H9 (cell line): ENCODE results near the gene HSPA12A. TPM values are rescaled to one million over a fixed set of nuclear protein-coding genes. Genes with fewer than 3 reads are reported as not detected.

ENCODE experiments used
- DNase-seq: peaks from one replicate; pipeline ENCODE4 v3.0.0-alpha.2; 2017
- H2AFZ ChIP-seq: one replicate; pipeline ENCODE4 v1.6.1; 2013; ENCODE audit warnings: mild to moderate bottlenecking, low read length, control low read depth, moderate library complexity
- H2AK5ac ChIP-seq: 2 replicates; pipeline ENCODE4 v1.6.1; 2013; ENCODE audit warnings: low read length, control low read depth, mixed read lengths; ENCODE audit not compliant: insufficient read length
- H2BK120ac ChIP-seq: one replicate; pipeline ENCODE4 v1.6.1; 2013; ENCODE audit warnings: low read depth, mild to moderate bottlenecking, low read length, control low read depth, inconsistent platforms; ENCODE audit not compliant: poor library complexity, severe bottlenecking
- H2BK12ac ChIP-seq: 2 replicates; pipeline ENCODE4 v1.6.1; 2013; ENCODE audit warnings: low read length, control low read depth, mixed read lengths, low read depth; ENCODE audit not compliant: insufficient read length
- H2BK15ac ChIP-seq: 2 replicates; pipeline ENCODE4 v1.6.1; 2013; ENCODE audit warnings: low read depth, low read length, control low read depth
- H2BK20ac ChIP-seq: one replicate; pipeline ENCODE4 v1.6.1; 2013; ENCODE audit warnings: low read depth, mild to moderate bottlenecking, low read length, control low read depth, inconsistent platforms; ENCODE audit not compliant: poor library complexity, severe bottlenecking
- H2BK5ac ChIP-seq: 2 replicates; pipeline ENCODE4 v1.6.1; 2013; ENCODE audit warnings: low read length, control low read depth, mixed read lengths; ENCODE audit not compliant: insufficient read length
- H3K14ac ChIP-seq: 2 replicates; pipeline ENCODE4 v1.6.1; 2013; ENCODE audit warnings: low read length, control low read depth; ENCODE audit not compliant: insufficient read depth
- H3K18ac ChIP-seq: 2 replicates; pipeline ENCODE4 v1.6.1; 2013; ENCODE audit warnings: low read depth, mild to moderate bottlenecking, mixed read lengths, low read length, control low read depth; ENCODE audit not compliant: insufficient read length
- H3K23ac ChIP-seq: 2 replicates; pipeline ENCODE4 v1.6.1; 2013; ENCODE audit warnings: low read length, control low read depth, mixed read lengths, low read depth; ENCODE audit not compliant: insufficient read length
- H3K23me2 ChIP-seq: 2 replicates; pipeline ENCODE4 v1.6.1; 2013; ENCODE audit warnings: low read depth, mild to moderate bottlenecking, mixed read lengths, low read length, control low read depth; ENCODE audit not compliant: insufficient read length, poor library complexity, severe bottlenecking
- H3K27ac ChIP-seq: 2 replicates; pipeline ENCODE4 v1.5.1; 2013; ENCODE audit warnings: low read length, control low read depth, mixed read lengths, low read depth; ENCODE audit not compliant: insufficient read length
- H3K27me3 ChIP-seq: 2 replicates; pipeline ENCODE4 v1.6.1; 2013; ENCODE audit warnings: low read length, control low read depth, inconsistent platforms; ENCODE audit not compliant: insufficient read depth
- H3K4ac ChIP-seq: 2 replicates; pipeline ENCODE4 v1.6.1; 2013; ENCODE audit warnings: low read depth, mild to moderate bottlenecking, control low read depth, inconsistent platforms, low read length, moderate library complexity
- H3K4me1 ChIP-seq: 2 replicates; pipeline ENCODE4 v1.6.1; 2013; ENCODE audit warnings: low read length, control low read depth, inconsistent platforms; ENCODE audit not compliant: insufficient read depth
- H3K4me2 ChIP-seq: 2 replicates; pipeline ENCODE4 v1.6.1; 2013; ENCODE audit warnings: low read length, control low read depth, mixed read lengths; ENCODE audit not compliant: insufficient read length, insufficient read depth
- H3K56ac ChIP-seq: 2 replicates; pipeline ENCODE4 v1.6.1; 2013; ENCODE audit warnings: low read depth, mild to moderate bottlenecking, mixed read lengths, low read length, control low read depth; ENCODE audit not compliant: insufficient read length
- H3K79me1 ChIP-seq: 2 replicates; pipeline ENCODE4 v1.6.1; 2013; ENCODE audit warnings: low read depth, mild to moderate bottlenecking, moderate library complexity, low read length, control low read depth, inconsistent platforms; ENCODE audit not compliant: insufficient read depth, poor library complexity, severe bottlenecking
- H3K79me2 ChIP-seq: 2 replicates; pipeline ENCODE4 v1.6.1; 2013; ENCODE audit warnings: low read length, control low read depth, inconsistent platforms; ENCODE audit not compliant: insufficient read depth
- H3K9ac ChIP-seq: 2 replicates; pipeline ENCODE4 v1.6.1; 2013; ENCODE audit warnings: low read length, control low read depth, mixed read lengths; ENCODE audit not compliant: insufficient read length; ENCODE audit errors: extremely low read depth
- H3K9me3 ChIP-seq: one replicate; pipeline ENCODE4 v1.6.1; 2013; ENCODE audit warnings: low read depth, low read length, inconsistent platforms; ENCODE audit not compliant: control insufficient read depth
- H3T11ph ChIP-seq: one replicate; pipeline ENCODE4 v1.6.1; 2013; ENCODE audit warnings: mild to moderate bottlenecking, low read length, control low read depth, inconsistent platforms
- H4K20me1 ChIP-seq: one replicate; pipeline ENCODE4 v1.6.1; 2013; ENCODE audit not compliant: control insufficient read depth, insufficient read length, insufficient read depth
- H4K5ac ChIP-seq: 2 replicates; pipeline ENCODE4 v1.6.1; 2013; ENCODE audit warnings: low read depth, mild to moderate bottlenecking, mixed read lengths, low read length, control low read depth; ENCODE audit not compliant: insufficient read length
- H4K8ac ChIP-seq: replicated peaks from 2 replicates; pipeline ENCODE4 v1.6.1; 2013; ENCODE audit warnings: low read length, control low read depth, mixed read lengths, low read depth; ENCODE audit not compliant: insufficient read length
- H4K91ac ChIP-seq: 2 replicates; pipeline ENCODE4 v1.6.1; 2013; ENCODE audit warnings: low read depth, mild to moderate bottlenecking, moderate library complexity, mixed read lengths, low read length, control low read depth; ENCODE audit not compliant: insufficient read length
- H3K27ac Mint-ChIP-seq, 3 experiments: 2 replicates in 2 of 3; 3 replicates in 1 of 3; pipeline ENCODE4 v1.8.0; 2020 to 2021; ENCODE audit warnings: mixed read lengths in 3 of 3, mild to moderate bottlenecking in 1 of 3, moderate library complexity in 1 of 3
- H3K27me3 Mint-ChIP-seq: 2 replicates; pipeline ENCODE4 v1.8.0; 2021; ENCODE audit warnings: low read depth, mild to moderate bottlenecking, moderate library complexity, mixed read lengths
- H3K36me3 Mint-ChIP-seq, 3 experiments: 2 replicates in 2 of 3; 3 replicates in 1 of 3; pipeline ENCODE4 v1.8.0; 2020 to 2021; ENCODE audit warnings: low read depth in 3 of 3, mixed read lengths in 3 of 3; ENCODE audit not compliant: insufficient read depth in 1 of 3
- H3K4me1 Mint-ChIP-seq, 2 experiments: 2 replicates each; pipeline ENCODE4 v1.8.0; 2020; ENCODE audit warnings: mixed read lengths in 2 of 2
- H3K4me3 Mint-ChIP-seq, 2 experiments: 2 replicates in 1 of 2; 3 replicates in 1 of 2; pipeline ENCODE4 v1.8.0; 2020 to 2021; ENCODE audit warnings: mild to moderate bottlenecking in 2 of 2, mixed read lengths in 2 of 2, moderate library complexity in 1 of 2
- H3K9me3 Mint-ChIP-seq, 2 experiments: 2 replicates in 1 of 2; 3 replicates in 1 of 2; pipeline ENCODE4 v1.8.0; 2020; ENCODE audit warnings: mild to moderate bottlenecking in 2 of 2, mixed read lengths in 2 of 2, moderate library complexity in 1 of 2
- CTCF ChIP-seq: fragments of 200-600 bp; sonication (generic); conservative IDR thresholded peaks from 3 replicates; pipeline ENCODE4 v1.8.0; 2021; ENCODE audit warnings: antibody characterized with exemption, mild to moderate bottlenecking
- WGBS: extraction: QIAGEN DNeasy Blood & Tissue Kit; methylation state at CpG from one replicate; pipeline ENCODE4 v1.1.7; 2013; ENCODE audit warnings: missing lambda C conversion rate, low lambda C conversion rate, mixed read lengths; ENCODE audit not compliant: insufficient read length; ENCODE audit errors: extremely low coverage; 5-methylcytosine and 5-hydroxymethylcytosine counted together
- total RNA-seq: library from RNA; stranded (reverse); gene quantifications from 2 replicates; pipeline ENCODE4 v1.2.1, GENCODE V29; 2021

HSPA12A gene
- total RNA-seq, 1 experiment from 2014 or later, result 3.2 TPM

DNA sequence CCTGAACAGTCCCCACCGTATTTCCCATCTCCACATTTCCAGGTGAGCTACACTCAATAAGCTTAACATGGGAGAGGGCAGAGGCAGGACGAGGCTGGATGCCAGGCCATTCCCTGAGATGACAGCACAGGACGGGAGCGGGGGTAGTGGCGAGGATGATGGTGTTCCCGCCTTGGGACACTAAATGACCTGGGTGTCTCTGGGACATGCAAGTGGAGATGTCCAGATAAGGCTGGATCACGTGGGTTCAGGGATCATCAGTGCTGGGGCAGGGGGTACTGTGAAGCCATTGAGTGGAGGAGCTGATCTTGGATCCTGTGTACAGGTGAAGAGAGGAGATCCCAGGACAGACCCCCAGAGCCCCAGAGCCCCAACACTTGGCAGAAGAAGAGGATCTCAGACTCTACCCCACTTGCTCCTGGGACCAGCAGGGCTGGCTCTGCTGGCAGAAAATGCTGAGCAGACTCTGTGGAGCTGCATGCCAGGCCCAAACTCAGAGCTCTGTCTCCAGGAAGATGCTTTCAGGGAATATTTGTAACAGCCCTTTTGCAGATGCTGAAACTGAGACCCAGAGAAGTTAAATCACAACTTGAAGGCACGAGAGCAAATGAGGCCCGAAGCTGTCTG lies 29.7 kb upstream of the HSPA12A start:
- Histone ChIP-seq H3K14ac (no peak overlapping the region), H2BK120ac (no peak overlapping the region), H2BK5ac (no peak overlapping the region), H3K9me3 (no peaks in the 10 kb centered on the region), H3K18ac (no peak overlapping the region), H4K5ac (no peak overlapping the region), H4K20me1 (no peaks in the 10 kb centered on the region), H3K9ac (no peak overlapping the region), H3K4me2 (no peak overlapping the region), H3K56ac (no peak overlapping the region), H3K27me3 (no peaks in the 10 kb centered on the region), H3T11ph (no peak overlapping the region), H2BK20ac (no peak overlapping the region), H2AK5ac (no peak overlapping the region), H3K23me2 (no peaks in the 10 kb centered on the region), H3K23ac (no peak overlapping the region), H3K79me1 (no peaks in the 10 kb centered on the region), H3K4ac (no peak overlapping the region), H2AFZ (no peak overlapping the region), H2BK12ac (no peak overlapping the region), H2BK15ac (no peak overlapping the region), H4K91ac (no peak overlapping the region), H3K4me1 (no peaks in the 10 kb centered on the region), H4K8ac (no peak overlapping the region), H3K79me2 (no peaks in the 10 kb centered on the region), H3K27ac (no peak overlapping the region)
- Mint-ChIP-seq H3K4me1 (peaks cover 4 to 24% of the 10 kb centered on the region in 2 experiments; a peak in 3 of 4 replicates), H3K36me3 (no peaks in the 10 kb centered on the region), H3K27me3 (peaks cover 11% of the 10 kb centered on the region), H3K9me3 (no peaks in the 10 kb centered on the region), H3K27ac (no peak overlapping the region), H3K4me3 (no peak overlapping the region)
- TF ChIP-seq CTCF, result no peak
- DNase-seq, result no peak
- WGBS, result no CpG with 5 or more reads among the region's 9 CpGs
